ENCODE measurements around the gene ZKSCAN2. TPM values are rescaled to one million over a fixed set of nuclear protein-coding genes. Genes with fewer than 3 reads are reported as not detected.

ZKSCAN2 gene
- total and polyA plus RNA-seq, 9 of the 15 experiments (the other 6 are each of a cell fraction or from before 2014, with no cell fraction given), result 1.3 to 9.5 (median 4.2) TPM

DNA sequence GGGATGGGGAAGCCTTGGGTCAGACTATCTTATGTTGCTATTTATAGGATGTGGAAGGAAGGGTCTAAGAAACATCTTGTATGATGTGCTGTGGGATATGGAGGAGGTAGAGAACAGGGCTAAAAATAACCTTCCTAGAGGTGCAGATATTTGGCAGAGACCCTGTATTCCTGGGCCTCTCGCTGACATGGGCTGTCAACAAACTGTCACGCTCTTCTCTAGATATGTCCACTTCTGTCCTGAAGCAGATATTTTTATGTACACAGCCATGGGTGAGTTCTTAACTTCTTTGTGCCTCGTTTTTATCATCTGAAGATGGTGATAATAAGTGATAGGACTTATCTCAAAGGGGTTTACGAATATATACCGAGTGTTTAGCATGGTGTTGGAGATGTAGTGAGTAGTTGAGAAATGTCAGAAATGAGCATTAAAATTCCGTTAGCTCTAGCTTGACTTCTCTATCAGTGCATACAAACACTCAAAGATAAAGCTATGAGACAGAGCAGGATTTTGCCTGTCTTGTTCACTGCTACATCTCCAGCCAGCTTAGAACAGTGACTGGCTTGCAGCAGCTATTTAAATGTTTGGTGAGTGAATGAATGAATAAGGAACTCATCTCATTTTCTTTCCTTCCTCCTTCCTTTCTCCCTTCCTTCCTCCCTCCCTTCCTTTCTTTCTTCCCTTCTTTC is 43.8 kb downstream of the ZKSCAN2 start (continued):
- no peak for TF ChIP-seq FOSL1 (tag; conservative IDR thresholded peaks at IDR 0.05)
- TF ChIP-seq TRIM28 (IDR thresholded peaks at IDR 0.05), result 0 out of 2 replicates have a peak, but pooled peaks have one; percentile 17
- TF ChIP-seq ZNF263 (CRISPR knock-in tag; IDR thresholded peaks at IDR 0.05; ENCODE audit: borderline replicate concordance), result no peak
- TF ChIP-seq, protein P1, sequence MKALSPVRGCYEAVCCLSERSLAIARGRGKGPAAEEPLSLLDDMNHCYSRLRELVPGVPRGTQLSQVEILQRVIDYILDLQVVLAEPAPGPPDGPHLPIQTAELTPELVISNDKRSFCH (CRISPR knock-in tag; IDR thresholded peaks at IDR 0.05), result no peak
- TF ChIP-seq, protein P1 (tag; IDR thresholded peaks at IDR 0.05), result 0 out of 2 replicates have a peak, but pooled peaks have one; percentile 57
- TF ChIP-seq CHD2 (IDR thresholded peaks at IDR 0.05; ENCODE audit: low read depth, low read length), result no peak
- no peak for TF ChIP-seq PTBP1 (IDR thresholded peaks at IDR 0.05; ENCODE audit: low read depth, low read length)
- no peak for TF ChIP-seq ZNF354B (CRISPR knock-in tag; IDR thresholded peaks at IDR 0.05)
- TF ChIP-seq ZNF785 (CRISPR knock-in tag; IDR thresholded peaks at IDR 0.05), result no peak
- peak; percentile 75 for TF ChIP-seq EP300 (IDR thresholded peaks at IDR 0.05; ENCODE audit: low read length)
- TF ChIP-seq NFATC3 (IDR thresholded peaks at IDR 0.05), result no peak
- TF ChIP-seq, protein P2, sequence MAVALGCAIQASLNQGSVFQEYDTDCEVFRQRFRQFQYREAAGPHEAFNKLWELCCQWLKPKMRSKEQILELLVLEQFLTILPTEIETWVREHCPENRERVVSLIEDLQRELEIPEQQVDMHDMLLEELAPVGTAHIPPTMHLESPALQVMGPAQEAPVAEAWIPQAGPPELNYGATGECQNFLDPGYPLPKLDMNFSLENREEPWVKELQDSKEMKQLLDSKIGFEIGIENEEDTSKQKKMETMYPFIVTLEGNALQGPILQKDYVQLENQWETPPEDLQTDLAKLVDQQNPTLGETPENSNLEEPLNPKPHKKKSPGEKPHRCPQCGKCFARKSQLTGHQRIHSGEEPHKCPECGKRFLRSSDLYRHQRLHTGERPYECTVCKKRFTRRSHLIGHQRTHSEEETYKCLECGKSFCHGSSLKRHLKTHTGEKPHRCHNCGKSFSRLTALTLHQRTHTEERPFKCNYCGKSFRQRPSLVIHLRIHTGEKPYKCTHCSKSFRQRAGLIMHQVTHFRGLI (CRISPR knock-in tag; IDR thresholded peaks at IDR 0.05), result no peak
- no peak for TF ChIP-seq HNRNPUL1 (IDR thresholded peaks at IDR 0.05; ENCODE audit: low read length)
- peak in 1 of 2 experiments; percentile 58; a peak in 1 of 4 replicates for TF ChIP-seq FOXK2 (conservative IDR thresholded peaks at IDR 0.05 in 1 of 2, IDR thresholded peaks at IDR 0.05 in 1 of 2; ENCODE audit: low read depth in 2 of 2)
- no peak for TF ChIP-seq HCFC1 (IDR thresholded peaks at IDR 0.05; ENCODE audit: low read depth, low read length)
- TF ChIP-seq, protein P3, sequence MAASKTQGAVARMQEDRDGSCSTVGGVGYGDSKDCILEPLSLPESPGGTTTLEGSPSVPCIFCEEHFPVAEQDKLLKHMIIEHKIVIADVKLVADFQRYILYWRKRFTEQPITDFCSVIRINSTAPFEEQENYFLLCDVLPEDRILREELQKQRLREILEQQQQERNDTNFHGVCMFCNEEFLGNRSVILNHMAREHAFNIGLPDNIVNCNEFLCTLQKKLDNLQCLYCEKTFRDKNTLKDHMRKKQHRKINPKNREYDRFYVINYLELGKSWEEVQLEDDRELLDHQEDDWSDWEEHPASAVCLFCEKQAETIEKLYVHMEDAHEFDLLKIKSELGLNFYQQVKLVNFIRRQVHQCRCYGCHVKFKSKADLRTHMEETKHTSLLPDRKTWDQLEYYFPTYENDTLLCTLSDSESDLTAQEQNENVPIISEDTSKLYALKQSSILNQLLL (CRISPR knock-in tag; IDR thresholded peaks at IDR 0.05; ENCODE audit: borderline replicate concordance), result no peak
- TF ChIP-seq TAL1 (IDR thresholded peaks at IDR 0.05), result peak; percentile 62
- TF ChIP-seq HDAC1 (IDR thresholded peaks at IDR 0.05), result peak in 1 of 2 experiments; percentile 61; a peak in 1 of 4 replicates
- TF ChIP-seq, protein P4, sequence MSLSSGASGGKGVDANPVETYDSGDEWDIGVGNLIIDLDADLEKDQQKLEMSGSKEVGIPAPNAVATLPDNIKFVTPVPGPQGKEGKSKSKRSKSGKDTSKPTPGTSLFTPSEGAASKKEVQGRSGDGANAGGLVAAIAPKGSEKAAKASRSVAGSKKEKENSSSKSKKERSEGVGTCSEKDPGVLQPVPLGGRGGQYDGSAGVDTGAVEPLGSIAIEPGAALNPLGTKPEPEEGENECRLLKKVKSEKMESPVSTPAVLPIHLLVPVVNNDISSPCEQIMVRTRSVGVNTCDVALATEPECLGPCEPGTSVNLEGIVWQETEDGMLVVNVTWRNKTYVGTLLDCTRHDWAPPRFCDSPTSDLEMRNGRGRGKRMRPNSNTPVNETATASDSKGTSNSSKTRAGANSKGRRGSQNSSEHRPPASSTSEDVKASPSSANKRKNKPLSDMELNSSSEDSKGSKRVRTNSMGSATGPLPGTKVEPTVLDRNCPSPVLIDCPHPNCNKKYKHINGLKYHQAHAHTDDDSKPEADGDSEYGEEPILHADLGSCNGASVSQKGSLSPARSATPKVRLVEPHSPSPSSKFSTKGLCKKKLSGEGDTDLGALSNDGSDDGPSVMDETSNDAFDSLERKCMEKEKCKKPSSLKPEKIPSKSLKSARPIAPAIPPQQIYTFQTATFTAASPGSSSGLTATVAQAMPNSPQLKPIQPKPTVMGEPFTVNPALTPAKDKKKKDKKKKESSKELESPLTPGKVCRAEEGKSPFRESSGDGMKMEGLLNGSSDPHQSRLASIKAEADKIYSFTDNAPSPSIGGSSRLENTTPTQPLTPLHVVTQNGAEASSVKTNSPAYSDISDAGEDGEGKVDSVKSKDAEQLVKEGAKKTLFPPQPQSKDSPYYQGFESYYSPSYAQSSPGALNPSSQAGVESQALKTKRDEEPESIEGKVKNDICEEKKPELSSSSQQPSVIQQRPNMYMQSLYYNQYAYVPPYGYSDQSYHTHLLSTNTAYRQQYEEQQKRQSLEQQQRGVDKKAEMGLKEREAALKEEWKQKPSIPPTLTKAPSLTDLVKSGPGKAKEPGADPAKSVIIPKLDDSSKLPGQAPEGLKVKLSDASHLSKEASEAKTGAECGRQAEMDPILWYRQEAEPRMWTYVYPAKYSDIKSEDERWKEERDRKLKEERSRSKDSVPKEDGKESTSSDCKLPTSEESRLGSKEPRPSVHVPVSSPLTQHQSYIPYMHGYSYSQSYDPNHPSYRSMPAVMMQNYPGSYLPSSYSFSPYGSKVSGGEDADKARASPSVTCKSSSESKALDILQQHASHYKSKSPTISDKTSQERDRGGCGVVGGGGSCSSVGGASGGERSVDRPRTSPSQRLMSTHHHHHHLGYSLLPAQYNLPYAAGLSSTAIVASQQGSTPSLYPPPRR (CRISPR knock-in tag; IDR thresholded peaks at IDR 0.05; ENCODE audit: borderline replicate concordance), result no peak
- no peak for TF ChIP-seq PRPF4 (IDR thresholded peaks at IDR 0.05; ENCODE audit: insufficient read depth, low read depth, low read length, poor library complexity, severe bottlenecking)
- TF ChIP-seq JUN (IDR thresholded peaks at IDR 0.05; ENCODE audit: borderline replicate concordance, low read depth, low read length), result no peak
- TF ChIP-seq JUN (CRISPR knock-in tag; IDR thresholded peaks at IDR 0.05; ENCODE audit: borderline replicate concordance), result no peak
